AML-193 (cell line): ENCODE data around the gene OPN1MW2.
"Not testable (repeated sequence)": the region's sequence is repeated elsewhere in the genome, so short reads cannot be mapped to it uniquely, and the experiment has no call there.

Experiments used
- DNase-seq, 2 experiments: peaks; one replicate each; lab custom pipeline; 2025; lab: John Stamatoyannopoulos, UW

OPN1MW2 gene

GRCh38 chrX:154219456-154219855, at the start of gene OPN1MW2:
Gene OPN1MW2 (plus strand): TSS chrX:154219756. CDS start chrX:154219816, 60 bp downstream.
- not testable (repeated sequence) for DNase-seq

DNA sequence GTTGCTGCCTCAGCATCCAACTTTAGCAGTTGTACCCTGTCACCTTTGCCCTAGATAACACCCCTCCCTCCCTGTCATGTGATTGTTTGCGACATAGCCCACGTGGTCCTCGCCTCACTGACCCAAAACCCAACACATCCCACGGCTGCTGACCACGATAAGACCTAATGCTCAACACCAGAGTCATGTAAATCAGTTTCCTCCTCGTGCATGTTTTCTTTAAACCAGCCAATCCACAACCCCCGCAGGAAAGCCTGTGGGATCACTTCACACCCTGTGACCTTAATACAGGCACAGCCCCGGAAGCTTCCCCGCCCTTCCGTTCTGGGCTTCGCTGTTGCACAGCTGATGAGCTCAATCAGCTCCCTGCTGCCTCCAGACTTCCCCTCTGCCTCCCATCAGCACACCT, 47.0 kb upstream of the OPN1MW2 start:
- not testable (repeated sequence) for DNase-seq

- not testable (repeated sequence) for DNase-seq
Measured at GRCh38 chrX:154174356-154174755, 45.2 kb upstream of the OPN1MW2 start.

- not testable (repeated sequence) for DNase-seq
Measured at GRCh38 chrX:154182296-154182695, 37.3 kb upstream of the OPN1MW2 start, which contains the start of gene OPN1MW. Gene OPN1MW (plus strand): TSS chrX:154182596. CDS start chrX:154182678, 82 bp downstream.

DNA sequence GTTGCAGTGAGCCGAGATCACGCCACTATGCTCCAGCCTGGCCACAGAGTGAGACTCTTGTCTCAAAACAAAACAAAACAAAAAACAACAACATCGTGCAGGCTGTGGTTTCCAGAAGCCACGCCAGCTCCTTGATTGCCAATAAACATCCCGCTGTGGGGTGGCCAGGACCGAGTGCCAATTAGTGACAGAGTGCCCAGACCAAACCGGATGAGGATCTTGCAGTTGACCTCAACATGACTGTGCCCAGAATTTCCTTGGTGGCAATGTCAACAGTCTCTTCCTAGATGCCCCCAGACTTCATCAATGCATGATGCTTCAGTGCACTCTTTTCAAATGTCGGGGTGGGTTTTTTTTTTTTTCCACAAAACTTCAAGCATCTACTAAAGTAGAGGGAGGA, 35.8 kb upstream of the OPN1MW2 start:
- DNase-seq = not testable (repeated sequence)

DNA sequence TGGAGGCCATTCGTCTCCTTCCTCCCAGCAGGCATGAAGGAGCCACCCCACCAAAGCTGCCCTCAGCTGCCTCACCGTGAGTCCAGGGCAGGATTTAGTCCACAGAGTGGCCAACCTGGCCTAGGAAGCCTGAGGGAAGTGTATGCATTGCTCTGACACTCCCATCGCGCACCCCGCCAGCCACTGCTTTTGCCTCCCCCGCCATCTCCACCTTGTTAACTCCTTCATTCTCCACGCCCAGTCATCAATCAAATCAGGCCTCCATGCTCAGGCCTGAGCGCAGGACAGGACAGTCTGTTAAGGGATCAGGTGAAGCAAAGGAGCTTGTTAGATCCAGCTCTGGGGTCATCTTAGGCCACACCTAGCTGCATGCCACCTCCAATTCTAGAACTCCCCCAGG, 26.7 kb upstream of the OPN1MW2 start:
- not testable (repeated sequence) for DNase-seq

- DNase-seq = not testable (repeated sequence)
Measured at GRCh38 chrX:154194316-154194715, 25.2 kb upstream of the OPN1MW2 start.

- DNase-seq = not testable (repeated sequence)
Measured at GRCh38 chrX:154196466-154196865, 23.1 kb upstream of the OPN1MW2 start.

GRCh38 chrX:154209670-154210418, 9.7 kb upstream of the OPN1MW2 start:
- DNase-seq = not testable (repeated sequence)

DNA sequence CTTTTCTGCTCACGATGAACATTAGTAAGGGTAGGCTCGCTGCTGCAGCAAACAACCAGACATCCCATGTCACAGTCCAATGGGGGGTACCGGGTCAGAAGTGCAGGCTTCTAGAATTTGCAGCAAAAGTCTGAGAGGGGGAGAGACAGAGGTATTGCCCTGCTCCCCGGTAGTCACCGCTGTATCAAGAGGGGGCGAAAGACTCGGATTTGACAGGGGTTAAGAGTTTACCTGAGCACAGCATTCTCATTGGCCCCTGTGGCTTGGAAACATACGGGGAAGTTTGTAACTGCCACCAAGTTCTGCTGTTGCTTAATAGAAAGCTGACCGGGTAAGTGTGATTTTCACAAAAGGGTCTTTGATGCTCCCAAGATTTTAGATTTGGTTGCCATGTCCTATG, 8.5 kb upstream of the OPN1MW2 start:
- DNase-seq = not testable (repeated sequence)

DNA sequence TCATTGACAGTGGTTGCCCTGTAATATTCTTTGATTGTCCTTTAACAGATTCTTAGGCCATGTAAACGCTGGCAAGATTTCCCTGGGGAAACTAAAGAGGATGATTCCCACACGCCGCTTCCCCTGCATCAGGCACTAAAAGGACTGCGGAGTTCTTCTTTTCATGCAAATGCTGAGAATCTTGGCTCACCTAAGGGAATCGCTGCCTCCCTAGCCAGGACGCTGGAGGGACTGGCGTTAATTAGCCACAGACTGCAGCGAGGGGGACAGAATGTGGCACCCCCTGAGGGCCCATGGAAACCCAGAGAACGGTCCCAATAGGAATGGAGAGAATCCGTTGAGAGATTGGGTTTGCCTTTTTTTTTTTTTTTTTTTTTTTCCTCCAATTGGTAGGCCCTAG, 8.1 kb upstream of the OPN1MW2 start:
- not testable (repeated sequence) for DNase-seq

- not testable (repeated sequence) for DNase-seq
Measured at GRCh38 chrX:154225292-154225691, 5.7 kb downstream of the OPN1MW2 start.

DNA sequence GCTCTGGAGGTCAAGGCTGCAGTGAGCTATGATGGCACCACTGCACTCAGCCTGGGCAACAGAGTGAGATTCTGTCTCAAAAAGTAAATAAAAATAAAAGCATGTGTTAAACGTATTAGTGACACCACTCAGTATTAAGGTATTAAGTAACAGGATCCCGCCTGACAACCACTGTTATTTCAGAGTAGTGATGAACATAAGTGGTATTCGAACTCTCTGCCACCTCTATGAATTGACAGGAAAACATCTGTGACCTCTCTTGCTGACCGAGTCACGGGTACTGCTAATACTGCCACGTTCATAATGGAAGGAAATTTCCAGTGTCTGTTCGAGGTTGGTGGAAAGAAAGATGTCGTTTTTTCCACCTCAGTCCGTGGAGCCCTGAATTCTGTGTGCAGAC, 7.2 kb downstream of the OPN1MW2 start:
- DNase-seq = not testable (repeated sequence)

DNA sequence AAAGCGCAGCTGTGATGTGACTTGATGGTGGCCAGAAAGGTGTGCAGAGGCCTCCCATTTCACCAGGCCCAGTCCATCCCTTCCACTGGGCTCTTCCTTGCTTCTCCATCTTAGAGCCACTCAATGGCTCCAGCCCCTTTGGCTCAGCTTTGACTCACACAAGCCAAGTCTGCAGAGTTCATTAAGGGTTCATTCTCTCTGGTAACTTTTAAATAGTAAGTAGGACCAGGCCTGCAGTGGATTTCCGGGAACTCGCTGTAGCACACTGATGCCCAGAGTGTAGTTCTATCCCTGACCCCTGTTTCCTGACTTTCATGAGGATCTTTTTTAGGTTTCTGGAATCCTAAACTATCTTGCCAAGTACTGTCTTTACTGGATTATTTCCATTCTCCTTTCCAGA, 11.9 kb downstream of the OPN1MW2 start:
- DNase-seq = not testable (repeated sequence)

DNA sequence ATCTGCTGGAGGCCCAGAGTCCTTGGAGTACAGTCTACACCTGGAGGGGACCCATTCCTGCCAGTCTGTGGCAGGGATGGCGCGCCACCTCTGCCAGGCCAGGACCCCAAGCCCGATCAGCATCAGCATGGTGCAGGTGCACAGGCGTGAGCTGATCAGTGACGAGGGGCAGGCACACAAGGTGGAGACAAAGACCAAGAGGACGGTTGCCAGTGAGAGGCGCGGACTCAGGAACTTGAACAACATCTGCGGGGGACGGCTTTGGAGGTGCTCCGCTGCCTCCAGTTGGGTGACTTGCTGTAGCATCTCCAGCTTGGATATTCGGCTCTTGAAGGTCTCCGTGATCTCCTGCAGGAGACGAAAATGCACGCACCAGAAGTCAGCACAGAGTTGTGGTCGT, 14.1 kb downstream of the OPN1MW2 start:
- DNase-seq = not testable (repeated sequence)

GRCh38 chrX:154238939-154239559, 19.5 kb downstream of the OPN1MW2 start:
- not testable (repeated sequence) for DNase-seq

- DNase-seq = not testable (repeated sequence)
Measured at GRCh38 chrX:154239982-154240503, 20.5 kb downstream of the OPN1MW2 start.

DNA sequence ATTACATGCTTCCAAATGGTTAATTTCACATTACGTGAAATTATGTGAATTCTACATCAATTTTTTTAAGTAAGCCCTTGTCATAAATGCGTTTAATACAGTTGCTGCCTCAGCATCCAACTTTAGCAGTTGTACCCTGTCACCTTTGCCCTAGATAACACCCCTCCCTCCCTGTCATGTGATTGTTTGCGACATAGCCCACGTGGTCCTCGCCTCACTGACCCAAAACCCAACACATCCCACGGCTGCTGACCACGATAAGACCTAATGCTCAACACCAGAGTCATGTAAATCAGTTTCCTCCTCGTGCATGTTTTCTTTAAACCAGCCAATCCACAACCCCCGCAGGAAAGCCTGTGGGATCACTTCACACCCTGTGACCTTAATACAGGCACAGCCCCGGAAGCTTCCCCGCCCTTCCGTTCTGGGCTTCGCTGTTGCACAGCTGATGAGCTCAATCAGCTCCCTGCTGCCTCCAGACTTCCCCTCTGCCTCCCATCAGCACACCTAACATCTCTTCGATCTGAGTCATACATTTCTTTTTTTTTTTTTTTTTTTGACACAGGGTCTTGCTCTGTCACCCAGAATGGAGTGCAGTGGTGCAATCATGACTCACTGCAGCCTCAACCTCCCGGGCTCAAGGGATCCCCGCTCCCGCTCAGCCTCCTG, 28.0 kb downstream of the OPN1MW2 start:
- not testable (repeated sequence) for DNase-seq

GRCh38 chrX:154248076-154248475, 28.5 kb downstream of the OPN1MW2 start:
- not testable (repeated sequence) for DNase-seq

GRCh38 chrX:154257282-154257681, 37.7 kb downstream of the OPN1MW2 start, which contains the start of gene OPN1MW3:
Gene OPN1MW3 (plus strand): TSS chrX:154257582. CDS start chrX:154257620, 38 bp downstream.
- not testable (repeated sequence) for DNase-seq

- DNase-seq = not testable (repeated sequence)
Measured at GRCh38 chrX:154258711-154259110, 39.2 kb downstream of the OPN1MW2 start.

- not testable (repeated sequence) for DNase-seq
Measured at GRCh38 chrX:154263072-154263471, 43.5 kb downstream of the OPN1MW2 start.
